ENCODE data around the gene SLC35E3. TPM values are rescaled to one million over a fixed set of nuclear protein-coding genes. Genes with fewer than 3 reads are reported as not detected.

The SLC35E3 gene
- polyA plus RNA-seq, 1 of the 3 experiments (the other 2 are of a cell fraction): 5.7 TPM

GRCh38 chr12:68749443-68749842, 3.5 kb downstream of the SLC35E3 start:
- Histone ChIP-seq H3K79me2 (ENCODE audit: insufficient read depth) (peaks cover 25% of the 10 kb centered on the region), H3K4me1 (ENCODE audit: control insufficient read depth in 1 of 2, insufficient read depth in 2 of 2, low read depth in 1 of 2, low read length in 1 of 2) (peaks cover 4 to 7% of the 10 kb centered on the region in 2 experiments; a peak in 3 of 4 replicates), H3K27ac (ENCODE audit: low read depth in 2 of 2, low read length in 1 of 2) (no peak overlapping the region), H3K4me2 (no peak overlapping the region), H3K9ac (no peak overlapping the region), H3K9me3 (no peaks in the 10 kb centered on the region), H3K4me3 (ENCODE audit: low read depth in 2 of 2, low read length in 1 of 2) (no peak overlapping the region), H3F3A (replicated peaks; ENCODE audit: insufficient read depth) (peaks cover 8% of the 10 kb centered on the region), H3K36me3 (replicated peaks in 1 of 2; ENCODE audit: control insufficient read depth in 1 of 2, insufficient read depth in 2 of 2, low read length in 1 of 2) (peaks cover 10 to 16% of the 10 kb centered on the region in 2 experiments), H3K27me3 (ENCODE audit: insufficient read depth) (no peaks in the 10 kb centered on the region), H2AFZ (ENCODE audit: low read depth) (no peak overlapping the region), H3K9me2 (no peaks in the 10 kb centered on the region), H4K20me1 (ENCODE audit: insufficient read depth) (no peaks in the 10 kb centered on the region)
- TF ChIP-seq GATA2 (CRISPR knock-in tag; IDR thresholded peaks at IDR 0.05): no peak
- no peak for TF ChIP-seq IRF3 (IDR thresholded peaks at IDR 0.05; ENCODE audit: low read depth, low read length)
- no peak for TF ChIP-seq EP300 (IDR thresholded peaks at IDR 0.05; ENCODE audit: borderline replicate concordance in 1 of 2, low read depth in 1 of 2, low read length in 1 of 2)
- no peak for TF ChIP-seq USF2 (IDR thresholded peaks at IDR 0.05; ENCODE audit: borderline replicate concordance, low read depth, low read length)
- TF ChIP-seq FOSL2 (IDR thresholded peaks at IDR 0.05; ENCODE audit: borderline replicate concordance, low read depth): no peak
- TF ChIP-seq SMC3 (IDR thresholded peaks at IDR 0.05; ENCODE audit: low read depth, low read length): no peak
- TF ChIP-seq PBX3 (IDR thresholded peaks at IDR 0.05): no peak
- TF ChIP-seq, protein P1, sequence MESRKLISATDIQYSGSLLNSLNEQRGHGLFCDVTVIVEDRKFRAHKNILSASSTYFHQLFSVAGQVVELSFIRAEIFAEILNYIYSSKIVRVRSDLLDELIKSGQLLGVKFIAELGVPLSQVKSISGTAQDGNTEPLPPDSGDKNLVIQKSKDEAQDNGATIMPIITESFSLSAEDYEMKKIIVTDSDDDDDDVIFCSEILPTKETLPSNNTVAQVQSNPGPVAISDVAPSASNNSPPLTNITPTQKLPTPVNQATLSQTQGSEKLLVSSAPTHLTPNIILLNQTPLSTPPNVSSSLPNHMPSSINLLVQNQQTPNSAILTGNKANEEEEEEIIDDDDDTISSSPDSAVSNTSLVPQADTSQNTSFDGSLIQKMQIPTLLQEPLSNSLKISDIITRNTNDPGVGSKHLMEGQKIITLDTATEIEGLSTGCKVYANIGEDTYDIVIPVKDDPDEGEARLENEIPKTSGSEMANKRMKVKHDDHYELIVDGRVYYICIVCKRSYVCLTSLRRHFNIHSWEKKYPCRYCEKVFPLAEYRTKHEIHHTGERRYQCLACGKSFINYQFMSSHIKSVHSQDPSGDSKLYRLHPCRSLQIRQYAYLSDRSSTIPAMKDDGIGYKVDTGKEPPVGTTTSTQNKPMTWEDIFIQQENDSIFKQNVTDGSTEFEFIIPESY (IDR thresholded peaks at IDR 0.05; ENCODE audit: borderline replicate concordance, low read depth): no peak
- TF ChIP-seq, protein P2, sequence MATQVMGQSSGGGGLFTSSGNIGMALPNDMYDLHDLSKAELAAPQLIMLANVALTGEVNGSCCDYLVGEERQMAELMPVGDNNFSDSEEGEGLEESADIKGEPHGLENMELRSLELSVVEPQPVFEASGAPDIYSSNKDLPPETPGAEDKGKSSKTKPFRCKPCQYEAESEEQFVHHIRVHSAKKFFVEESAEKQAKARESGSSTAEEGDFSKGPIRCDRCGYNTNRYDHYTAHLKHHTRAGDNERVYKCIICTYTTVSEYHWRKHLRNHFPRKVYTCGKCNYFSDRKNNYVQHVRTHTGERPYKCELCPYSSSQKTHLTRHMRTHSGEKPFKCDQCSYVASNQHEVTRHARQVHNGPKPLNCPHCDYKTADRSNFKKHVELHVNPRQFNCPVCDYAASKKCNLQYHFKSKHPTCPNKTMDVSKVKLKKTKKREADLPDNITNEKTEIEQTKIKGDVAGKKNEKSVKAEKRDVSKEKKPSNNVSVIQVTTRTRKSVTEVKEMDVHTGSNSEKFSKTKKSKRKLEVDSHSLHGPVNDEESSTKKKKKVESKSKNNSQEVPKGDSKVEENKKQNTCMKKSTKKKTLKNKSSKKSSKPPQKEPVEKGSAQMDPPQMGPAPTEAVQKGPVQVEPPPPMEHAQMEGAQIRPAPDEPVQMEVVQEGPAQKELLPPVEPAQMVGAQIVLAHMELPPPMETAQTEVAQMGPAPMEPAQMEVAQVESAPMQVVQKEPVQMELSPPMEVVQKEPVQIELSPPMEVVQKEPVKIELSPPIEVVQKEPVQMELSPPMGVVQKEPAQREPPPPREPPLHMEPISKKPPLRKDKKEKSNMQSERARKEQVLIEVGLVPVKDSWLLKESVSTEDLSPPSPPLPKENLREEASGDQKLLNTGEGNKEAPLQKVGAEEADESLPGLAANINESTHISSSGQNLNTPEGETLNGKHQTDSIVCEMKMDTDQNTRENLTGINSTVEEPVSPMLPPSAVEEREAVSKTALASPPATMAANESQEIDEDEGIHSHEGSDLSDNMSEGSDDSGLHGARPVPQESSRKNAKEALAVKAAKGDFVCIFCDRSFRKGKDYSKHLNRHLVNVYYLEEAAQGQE (IDR thresholded peaks at IDR 0.05; ENCODE audit: low read depth, low read length): no peak
- TF ChIP-seq, protein P3, sequence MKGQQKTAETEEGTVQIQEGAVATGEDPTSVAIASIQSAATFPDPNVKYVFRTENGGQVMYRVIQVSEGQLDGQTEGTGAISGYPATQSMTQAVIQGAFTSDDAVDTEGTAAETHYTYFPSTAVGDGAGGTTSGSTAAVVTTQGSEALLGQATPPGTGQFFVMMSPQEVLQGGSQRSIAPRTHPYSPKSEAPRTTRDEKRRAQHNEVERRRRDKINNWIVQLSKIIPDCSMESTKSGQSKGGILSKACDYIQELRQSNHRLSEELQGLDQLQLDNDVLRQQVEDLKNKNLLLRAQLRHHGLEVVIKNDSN (IDR thresholded peaks at IDR 0.05; ENCODE audit: borderline replicate concordance, low read depth): no peak
- no peak for TF ChIP-seq GABPA (IDR thresholded peaks at IDR 0.05; ENCODE audit: low read depth)
- no peak for TF ChIP-seq FOXM1 (IDR thresholded peaks at IDR 0.05; ENCODE audit: low read depth)
- TF ChIP-seq RAD21 (IDR thresholded peaks at IDR 0.05; ENCODE audit: low read length): no peak
- TF ChIP-seq SIN3A (IDR thresholded peaks at IDR 0.05; ENCODE audit: borderline replicate concordance, low read depth, low read length): no peak
- TF ChIP-seq JUND (IDR thresholded peaks at IDR 0.05): no peak
- ChIA-PET POLR2A (no interaction called here), CTCF (no interaction called here)
- WGBS (ENCODE audit: low lambda C conversion rate): 91% methylated on average over 3 of the region's 3 CpGs
- no peak for DNase-seq
